ENCODE measurements around the gene ARHGAP31.

- TF ChIP-seq CTCF (conservative IDR thresholded peaks at IDR 0.05) (no peak), EZH2 (IDR thresholded peaks at IDR 0.05; ENCODE audit: low read depth) (no peak)
These were observed 36.7 kb downstream of the ARHGAP31 start for GRCh38 chr3:119330858-119331257.
